Dendritic cell treated with granulocyte-macrophage colony-stimulating factor and Interleukin-4, amounts not matched to agents 40 ng/mL and 50 ng/mL, for 4 days (primary cell): ENCODE data around the gene CLDN5.
"Not testable (repeated sequence)": the region's sequence is repeated elsewhere in the genome, so short reads cannot be mapped to it uniquely, and the experiment has no call there.

Experiments used
- H3K27ac Mint-ChIP-seq: one replicate; pipeline ENCODE4 v1.8.0; 2022; ENCODE audit warnings: mild to moderate bottlenecking, mixed read lengths
- H3K27me3 Mint-ChIP-seq: one replicate; pipeline ENCODE4 v1.8.0; 2022; ENCODE audit warnings: mild to moderate bottlenecking, mixed read lengths
- H3K36me3 Mint-ChIP-seq: one replicate; pipeline ENCODE4 v1.8.0; 2022; ENCODE audit warnings: low read depth, mixed read lengths
- H3K4me1 Mint-ChIP-seq: one replicate; pipeline ENCODE4 v1.8.0; 2022; ENCODE audit warnings: low read depth, mixed read lengths
- H3K4me3 Mint-ChIP-seq: one replicate; pipeline ENCODE4 v1.8.0; 2022; ENCODE audit warnings: mild to moderate bottlenecking, moderate library complexity, mixed read lengths
- H3K9me3 Mint-ChIP-seq: one replicate; pipeline ENCODE4 v1.8.0; 2022; ENCODE audit warnings: mixed read lengths
- intact Hi-C: fragments of 100-400 bp; cut with micrococcal nuclease; formaldehyde crosslinking; loops from one replicate; pipeline ENCODE4 v1.15.0; 2022

The CLDN5 gene

GRCh38 chr22:19556963-19557545 lies 32.8 kb upstream of the CLDN5 start:
- Mint-ChIP-seq H3K4me1 (no peaks in the 10 kb centered on the region), H3K27me3 (no peaks in the 10 kb centered on the region), H3K4me3 (no peak overlapping the region), H3K36me3 (no peaks in the 10 kb centered on the region), H3K27ac (no peak overlapping the region), H3K9me3 (peaks cover 9% of the 10 kb centered on the region)
- intact Hi-C loops: no loop called here

GRCh38 chr22:19555651-19556050 lies 31.4 kb upstream of the CLDN5 start:
- Mint-ChIP-seq H3K27me3 (no peaks in the 10 kb centered on the region), H3K4me3 (no peak overlapping the region), H3K9me3 (peaks cover 9% of the 10 kb centered on the region), H3K27ac (no peak overlapping the region), H3K4me1 (no peaks in the 10 kb centered on the region), H3K36me3 (no peaks in the 10 kb centered on the region)
- intact Hi-C loops: no loop called here

DNA sequence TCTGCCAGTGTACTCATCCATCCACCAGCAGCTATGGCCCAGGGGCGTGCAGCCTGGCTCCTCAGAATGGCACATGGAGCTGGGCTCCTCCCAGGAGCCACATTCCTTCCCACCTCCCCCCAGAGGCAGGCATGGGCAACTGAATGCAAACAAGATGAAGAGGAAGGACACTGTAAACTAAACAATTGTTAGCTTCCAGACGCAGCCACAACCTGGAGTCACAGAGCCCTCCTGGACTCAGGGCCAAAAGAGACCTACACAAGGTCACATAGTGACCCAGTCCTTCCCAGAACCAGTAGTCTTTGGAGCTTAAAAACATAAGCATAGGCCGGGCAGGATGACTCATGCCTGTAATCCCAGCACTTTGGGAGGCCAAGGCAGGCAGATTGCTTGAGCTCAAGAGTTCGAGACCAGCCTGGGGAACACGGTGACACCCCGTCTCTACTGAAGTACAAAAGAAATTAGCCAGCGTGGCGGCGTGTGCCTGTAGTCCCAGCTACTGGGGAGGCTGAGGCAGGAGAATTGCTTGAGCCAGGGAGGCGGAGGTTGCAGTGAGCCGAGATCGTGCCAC lies 30.7 kb upstream of the CLDN5 start:
- Mint-ChIP-seq H3K27me3 (no peaks in the 10 kb centered on the region), H3K4me3 (no peak overlapping the region), H3K9me3 (peaks cover 9% of the 10 kb centered on the region), H3K36me3 (no peaks in the 10 kb centered on the region), H3K4me1 (no peaks in the 10 kb centered on the region), H3K27ac (no peak overlapping the region)
- intact Hi-C loops: no loop called here

GRCh38 chr22:19553201-19553600 lies 29.0 kb upstream of the CLDN5 start:
- Mint-ChIP-seq H3K4me3 (no peak overlapping the region), H3K36me3 (no peaks in the 10 kb centered on the region), H3K4me1 (no peaks in the 10 kb centered on the region), H3K27ac (no peak overlapping the region), H3K27me3 (no peaks in the 10 kb centered on the region), H3K9me3 (peaks cover 9% of the 10 kb centered on the region)
- intact Hi-C loops: no loop called here

- no peak overlapping the region for H3K4me3 Mint-ChIP-seq
- H3K9me3 Mint-ChIP-seq: peaks cover 9% of the 10 kb centered on the region
- H3K36me3 Mint-ChIP-seq: no peaks in the 10 kb centered on the region
- no peaks in the 10 kb centered on the region for H3K27me3 Mint-ChIP-seq
- intact Hi-C loops: no loop called here
- no peaks in the 10 kb centered on the region for H3K4me1 Mint-ChIP-seq
- no peak overlapping the region for H3K27ac Mint-ChIP-seq
Measured at GRCh38 chr22:19550382-19550781, 26.2 kb upstream of the CLDN5 start.

GRCh38 chr22:19549428-19549827 lies 25.2 kb upstream of the CLDN5 start:
- Mint-ChIP-seq H3K4me3 (no peak overlapping the region), H3K36me3 (no peaks in the 10 kb centered on the region), H3K9me3 (peaks cover 9% of the 10 kb centered on the region), H3K4me1 (no peaks in the 10 kb centered on the region), H3K27ac (no peak overlapping the region), H3K27me3 (no peaks in the 10 kb centered on the region)
- intact Hi-C loops: no loop called here

- Mint-ChIP-seq H3K9me3 (peaks cover 9% of the 10 kb centered on the region), H3K27me3 (no peaks in the 10 kb centered on the region)
- intact Hi-C loops: no loop called here
Measured at GRCh38 chr22:19548964-19549363, 24.8 kb upstream of the CLDN5 start.

GRCh38 chr22:19548427-19548826 lies 24.2 kb upstream of the CLDN5 start:
- H3K36me3 Mint-ChIP-seq, H3K27ac Mint-ChIP-seq, H3K4me1 Mint-ChIP-seq, H3K9me3 Mint-ChIP-seq, H3K27me3 Mint-ChIP-seq, H3K4me3 Mint-ChIP-seq, intact Hi-C loops: not testable (repeated sequence)

More at GRCh38 chr22:19548964-19549363, 24.8 kb upstream of the CLDN5 start:
- Mint-ChIP-seq H3K4me3 (no peak overlapping the region), H3K4me1 (no peaks in the 10 kb centered on the region), H3K27ac (no peak overlapping the region), H3K36me3 (no peaks in the 10 kb centered on the region)

DNA sequence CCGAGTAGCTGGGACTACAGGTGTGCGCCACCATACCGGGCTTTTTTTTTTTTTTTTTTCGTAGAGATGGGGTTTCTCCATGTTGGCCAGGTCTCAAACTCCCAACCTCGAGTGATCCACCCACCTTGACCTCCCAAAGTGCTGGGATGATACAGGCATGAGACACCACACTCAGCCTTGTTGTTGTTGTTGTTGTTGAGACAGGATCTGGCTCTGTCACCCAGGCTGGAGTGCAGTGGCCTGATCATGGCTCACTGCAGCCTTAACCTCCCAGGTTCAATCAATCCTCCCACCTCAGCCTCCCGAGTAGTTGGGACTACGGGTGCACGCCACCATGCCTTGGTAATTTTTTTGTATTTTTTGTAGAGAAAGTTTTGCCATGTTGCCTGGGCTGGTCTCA lies 23.4 kb upstream of the CLDN5 start:
- Mint-ChIP-seq H3K27me3 (no peaks in the 10 kb centered on the region), H3K9me3 (no peaks in the 10 kb centered on the region), H3K4me3 (no peak overlapping the region), H3K4me1 (no peaks in the 10 kb centered on the region), H3K36me3 (no peaks in the 10 kb centered on the region), H3K27ac (no peak overlapping the region)
- intact Hi-C loops: no loop called here

- H3K9me3 Mint-ChIP-seq: no peaks in the 10 kb centered on the region
- intact Hi-C loops: no loop called here
- no peak overlapping the region for H3K4me3 Mint-ChIP-seq
- H3K27me3 Mint-ChIP-seq: no peaks in the 10 kb centered on the region
- no peaks in the 10 kb centered on the region for H3K4me1 Mint-ChIP-seq
- no peaks in the 10 kb centered on the region for H3K36me3 Mint-ChIP-seq
- H3K27ac Mint-ChIP-seq: no peak overlapping the region
Measured at GRCh38 chr22:19546680-19547079, 22.5 kb upstream of the CLDN5 start.

- H3K9me3 Mint-ChIP-seq: no peaks in the 10 kb centered on the region
- no peaks in the 10 kb centered on the region for H3K27me3 Mint-ChIP-seq
- H3K27ac Mint-ChIP-seq: no peak overlapping the region
- no peak overlapping the region for H3K4me3 Mint-ChIP-seq
- H3K36me3 Mint-ChIP-seq: no peaks in the 10 kb centered on the region
- no peaks in the 10 kb centered on the region for H3K4me1 Mint-ChIP-seq
- intact Hi-C loops: no loop called here
Measured at GRCh38 chr22:19545935-19546207, 21.7 kb upstream of the CLDN5 start.

DNA sequence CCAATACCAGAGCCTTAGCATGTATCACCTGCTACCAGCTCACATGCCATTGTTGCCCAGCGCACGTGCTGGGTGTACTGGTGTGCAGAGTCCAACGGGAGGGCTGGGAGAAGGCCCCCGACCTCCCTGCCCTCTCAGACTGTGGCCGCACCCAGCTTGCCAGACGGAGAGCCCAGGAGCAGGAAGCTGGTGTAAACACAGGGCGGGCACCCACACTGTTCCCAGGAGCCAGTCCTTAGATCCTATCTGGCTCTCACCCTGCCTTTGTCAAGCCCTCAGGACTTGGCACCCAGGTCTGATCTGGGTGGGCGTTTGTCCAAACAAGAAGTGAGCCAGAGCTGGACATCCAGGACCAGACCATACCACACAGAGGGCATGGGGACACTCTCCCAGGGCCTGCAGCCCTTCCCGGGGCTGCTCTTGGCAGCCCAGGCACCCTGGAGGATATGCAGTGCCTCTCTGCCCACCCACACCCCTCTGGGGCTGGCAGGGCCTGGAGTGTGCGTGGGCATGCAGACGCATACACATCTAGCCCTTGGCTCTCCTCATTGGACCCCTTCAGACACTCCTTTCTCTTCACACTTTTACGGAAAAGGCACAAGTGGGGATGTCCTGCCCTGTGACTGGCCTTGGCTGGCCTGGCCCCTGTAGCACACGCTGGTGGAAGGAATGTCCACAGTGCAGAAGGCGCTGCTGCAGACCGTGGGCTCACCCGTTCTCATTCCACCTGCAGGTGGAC lies 19.9 kb upstream of the CLDN5 start:
- H3K27me3 Mint-ChIP-seq: no peaks in the 10 kb centered on the region
- no peaks in the 10 kb centered on the region for H3K9me3 Mint-ChIP-seq
- H3K27ac Mint-ChIP-seq: no peak overlapping the region
- no peaks in the 10 kb centered on the region for H3K4me1 Mint-ChIP-seq
- intact Hi-C loops: no loop called here
- no peak overlapping the region for H3K4me3 Mint-ChIP-seq
- H3K36me3 Mint-ChIP-seq: no peaks in the 10 kb centered on the region

DNA sequence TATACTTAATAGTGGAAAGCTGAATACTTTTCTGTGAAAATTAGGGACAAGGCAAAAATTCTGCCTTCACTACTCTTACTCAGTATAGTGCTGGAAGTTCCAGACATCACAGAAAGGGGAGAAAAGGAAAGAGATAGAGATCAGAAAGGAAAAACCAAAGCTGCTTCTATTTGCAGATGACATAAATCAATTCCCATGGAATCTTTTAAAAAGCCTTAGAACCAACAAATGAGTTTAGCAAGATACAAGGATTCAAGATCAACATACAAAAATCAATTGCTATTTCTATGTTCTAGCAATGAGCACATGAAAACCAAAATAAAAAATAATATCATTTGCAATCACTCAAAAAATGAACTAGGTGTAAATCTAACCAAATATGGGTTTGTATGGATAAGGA lies 16.2 kb upstream of the CLDN5 start:
- intact Hi-C loops: no loop called here
- H3K4me3 Mint-ChIP-seq: no peak overlapping the region
- no peaks in the 10 kb centered on the region for H3K4me1 Mint-ChIP-seq
- H3K27ac Mint-ChIP-seq: no peak overlapping the region
- no peaks in the 10 kb centered on the region for H3K9me3 Mint-ChIP-seq
- H3K27me3 Mint-ChIP-seq: peaks cover 2% of the 10 kb centered on the region
- no peaks in the 10 kb centered on the region for H3K36me3 Mint-ChIP-seq

DNA sequence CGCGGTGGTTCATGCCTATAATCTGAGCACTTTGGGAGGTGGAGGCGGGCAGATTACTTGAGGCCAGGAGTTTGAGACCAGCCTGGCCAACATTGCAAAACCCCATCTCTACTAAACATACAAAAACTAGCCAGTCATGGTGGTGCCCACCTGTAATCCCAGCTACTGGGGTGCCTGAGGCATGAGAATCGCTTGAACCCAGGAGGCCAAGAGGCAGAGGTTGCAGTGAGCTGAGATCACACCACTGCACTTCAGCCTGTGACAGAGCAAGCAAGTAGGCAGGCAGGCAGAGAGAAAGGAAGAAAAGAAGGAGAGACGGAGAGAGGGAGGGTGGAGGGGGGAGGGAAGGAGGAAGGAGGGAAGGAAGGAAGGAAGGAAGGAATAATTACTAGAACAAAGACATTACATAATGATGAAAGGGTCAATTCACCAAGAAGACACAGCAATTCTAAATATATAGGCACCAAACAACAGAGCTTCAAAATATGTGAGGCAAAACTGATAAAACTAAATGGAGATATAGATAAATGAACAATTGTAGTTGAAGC lies 13.8 kb upstream of the CLDN5 start:
- Mint-ChIP-seq H3K27ac (no peak overlapping the region), H3K36me3 (no peaks in the 10 kb centered on the region), H3K4me3 (no peak overlapping the region), H3K9me3 (no peaks in the 10 kb centered on the region), H3K27me3 (peaks cover 2% of the 10 kb centered on the region), H3K4me1 (no peaks in the 10 kb centered on the region)
- intact Hi-C loops: no loop called here

GRCh38 chr22:19536564-19536963 lies 12.4 kb upstream of the CLDN5 start:
- Mint-ChIP-seq H3K9me3 (no peaks in the 10 kb centered on the region), H3K36me3 (no peaks in the 10 kb centered on the region), H3K27me3 (peaks cover 2% of the 10 kb centered on the region), H3K27ac (no peak overlapping the region), H3K4me1 (no peaks in the 10 kb centered on the region), H3K4me3 (no peak overlapping the region)
- intact Hi-C loops: no loop called here
